Osteocyte (in vitro differentiated cells): ENCODE results near the gene PDK2. TPM values are rescaled to one million over a fixed set of nuclear protein-coding genes. Genes with fewer than 3 reads are reported as not detected.
A peak's percentile ranks its signal among the peaks of the same experiment; 100 is the strongest.

Experiments used
- DNase-seq: peaks from one replicate; pipeline ENCODE4 v3.0.0; 2021; ENCODE audit warnings: mixed read lengths; ENCODE audit not compliant: unreplicated experiment; ENCODE audit errors: extremely low spot score
- H3K27ac Mint-ChIP-seq: one replicate; pipeline ENCODE4 v1.8.0; 2021; ENCODE audit warnings: mild to moderate bottlenecking, mixed read lengths; ENCODE audit not compliant: unreplicated experiment
- H3K27me3 Mint-ChIP-seq: one replicate; pipeline ENCODE4 v1.8.0; 2021; ENCODE audit warnings: mixed read lengths; ENCODE audit not compliant: unreplicated experiment
- H3K36me3 Mint-ChIP-seq: one replicate; pipeline ENCODE4 v1.8.0; 2021; ENCODE audit warnings: mixed read lengths; ENCODE audit not compliant: unreplicated experiment
- H3K4me1 Mint-ChIP-seq: one replicate; pipeline ENCODE4 v1.8.0; 2021; ENCODE audit warnings: mixed read lengths; ENCODE audit not compliant: unreplicated experiment
- H3K4me3 Mint-ChIP-seq: one replicate; pipeline ENCODE4 v1.8.0; 2021; ENCODE audit warnings: mild to moderate bottlenecking, moderate library complexity, mixed read lengths; ENCODE audit not compliant: unreplicated experiment
- H3K9me3 Mint-ChIP-seq: one replicate; pipeline ENCODE4 v1.8.0; 2021; ENCODE audit warnings: mixed read lengths; ENCODE audit not compliant: unreplicated experiment
- CTCF ChIP-seq: fragments of 200-600 bp; sonication (generic); IDR thresholded peaks from 2 replicates; pipeline ENCODE4 v1.5.0; 2021; ENCODE audit warnings: antibody characterized with exemption, mild to moderate bottlenecking, moderate library complexity
- total RNA-seq: library from RNA; stranded (reverse); gene quantifications from 2 replicates; pipeline ENCODE4 v1.2.1, GENCODE V29; 2021

The PDK2 gene
- total RNA-seq, 1 donor from 2014 or later = 66.2 TPM

- peak overlapping the region; percentile 63 for H3K4me3 Mint-ChIP-seq
- no peak for TF ChIP-seq CTCF
- H3K36me3 Mint-ChIP-seq = peaks cover 8% of the 10 kb centered on the region
- H3K9me3 Mint-ChIP-seq = no peaks in the 10 kb centered on the region
- DNase-seq = peak; percentile 95
- no peaks in the 10 kb centered on the region for H3K27me3 Mint-ChIP-seq
- peak overlapping the region; percentile 95 for H3K27ac Mint-ChIP-seq
- H3K4me1 Mint-ChIP-seq = peaks cover 87% of the 10 kb centered on the region
Measured at GRCh38 chr17:50062293-50063243, 32.6 kb upstream of the PDK2 start.

- Mint-ChIP-seq H3K4me3 (peak overlapping the region; percentile 42), H3K9me3 (no peaks in the 10 kb centered on the region), H3K36me3 (peaks cover 15% of the 10 kb centered on the region), H3K27ac (peak overlapping the region; percentile 95), H3K27me3 (no peaks in the 10 kb centered on the region), H3K4me1 (peaks cover 76% of the 10 kb centered on the region)
- no peak for DNase-seq
- no peak for TF ChIP-seq CTCF
Measured at GRCh38 chr17:50063561-50064252, 31.4 kb upstream of the PDK2 start.

- Mint-ChIP-seq H3K36me3 (peaks cover 15% of the 10 kb centered on the region), H3K27ac (peak overlapping the region; percentile 95), H3K4me1 (peaks cover 69% of the 10 kb centered on the region), H3K4me3 (peak overlapping the region; percentile 7), H3K27me3 (no peaks in the 10 kb centered on the region), H3K9me3 (no peaks in the 10 kb centered on the region)
- TF ChIP-seq CTCF = no peak
- peak; percentile 89 for DNase-seq
Measured at GRCh38 chr17:50064253-50065001, 30.7 kb upstream of the PDK2 start.

GRCh38 chr17:50065056-50065455 is 30.1 kb upstream of the PDK2 start:
- H3K4me3 Mint-ChIP-seq = peak overlapping the region; percentile 28
- H3K27ac Mint-ChIP-seq = peak overlapping the region; percentile 95
- H3K27me3 Mint-ChIP-seq = no peaks in the 10 kb centered on the region
- no peaks in the 10 kb centered on the region for H3K9me3 Mint-ChIP-seq
- H3K36me3 Mint-ChIP-seq = peaks cover 21% of the 10 kb centered on the region
- no peak for TF ChIP-seq CTCF
- peaks cover 62% of the 10 kb centered on the region for H3K4me1 Mint-ChIP-seq
- DNase-seq = no peak
